Measurements from ENCODE around the gene ZSWIM3. TPM values are rescaled to one million over a fixed set of nuclear protein-coding genes. Genes with fewer than 3 reads are reported as not detected.

The ZSWIM3 gene
- total and polyA plus RNA-seq, 2 of the 13 experiments (the other 11 are each of a cell fraction or from before 2014, with no cell fraction given), result 5.2 to 5.8 TPM

DNA sequence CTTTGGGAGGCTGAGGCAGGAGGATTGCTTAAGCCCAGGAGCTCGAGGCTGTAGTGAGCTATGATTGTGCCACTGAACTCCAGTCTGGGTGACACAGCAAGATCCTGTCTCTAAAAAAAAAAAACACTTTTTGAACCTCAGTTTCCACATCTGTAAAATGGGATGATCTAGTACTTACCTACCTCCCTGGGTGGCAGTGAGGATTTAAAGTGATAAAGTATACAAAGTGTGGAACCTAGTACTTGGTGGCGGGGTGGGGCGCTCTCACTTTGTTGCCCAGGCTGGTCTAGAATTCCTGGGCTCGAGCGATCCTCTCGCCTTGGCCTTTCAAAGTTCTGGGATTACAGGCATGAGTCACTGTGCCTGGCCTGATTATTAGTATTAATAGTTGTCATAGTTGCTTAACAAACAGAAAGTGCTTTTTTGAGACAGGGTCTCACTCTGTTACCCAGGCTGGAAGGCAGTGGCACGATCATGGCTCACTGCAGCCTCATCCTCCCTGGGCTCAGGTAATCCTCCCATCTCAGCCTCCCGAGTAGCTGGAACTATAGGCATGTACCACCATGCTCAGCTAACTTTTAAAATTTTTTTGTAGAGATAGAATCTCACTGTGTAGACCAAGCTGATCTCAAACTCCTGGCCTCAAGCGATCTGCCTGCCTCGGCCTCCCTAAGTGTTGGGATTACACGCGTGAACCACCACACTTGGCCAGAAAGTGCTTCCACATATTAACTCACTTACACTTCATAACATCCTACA is 61.5 kb downstream of the ZSWIM3 start (continued):
- TF ChIP-seq NRL (CRISPR knock-in tag; IDR thresholded peaks at IDR 0.05; ENCODE audit: borderline replicate concordance), result no peak
- TF ChIP-seq ZNF343 (CRISPR knock-in tag; IDR thresholded peaks at IDR 0.05), result no peak
- TF ChIP-seq, protein P1, sequence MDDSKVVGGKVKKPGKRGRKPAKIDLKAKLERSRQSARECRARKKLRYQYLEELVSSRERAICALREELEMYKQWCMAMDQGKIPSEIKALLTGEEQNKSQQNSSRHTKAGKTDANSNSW (CRISPR knock-in tag; IDR thresholded peaks at IDR 0.05; ENCODE audit: borderline replicate concordance), result no peak
- TF ChIP-seq KMT2A (CRISPR knock-in tag; IDR thresholded peaks at IDR 0.05), result no peak
- 0 out of 2 replicates have a peak, but pooled peaks have one; percentile 32 for TF ChIP-seq ARID2 (CRISPR knock-in tag; IDR thresholded peaks at IDR 0.05; ENCODE audit: borderline replicate concordance)
- TF ChIP-seq KDM1A (CRISPR knock-in tag; IDR thresholded peaks at IDR 0.05), result peak; percentile 93
- TF ChIP-seq BORCS8-MEF2B (CRISPR knock-in tag; IDR thresholded peaks at IDR 0.05), result peak; percentile 39; the same call in 1 of the 2 replicates
- TF ChIP-seq, protein P2, sequence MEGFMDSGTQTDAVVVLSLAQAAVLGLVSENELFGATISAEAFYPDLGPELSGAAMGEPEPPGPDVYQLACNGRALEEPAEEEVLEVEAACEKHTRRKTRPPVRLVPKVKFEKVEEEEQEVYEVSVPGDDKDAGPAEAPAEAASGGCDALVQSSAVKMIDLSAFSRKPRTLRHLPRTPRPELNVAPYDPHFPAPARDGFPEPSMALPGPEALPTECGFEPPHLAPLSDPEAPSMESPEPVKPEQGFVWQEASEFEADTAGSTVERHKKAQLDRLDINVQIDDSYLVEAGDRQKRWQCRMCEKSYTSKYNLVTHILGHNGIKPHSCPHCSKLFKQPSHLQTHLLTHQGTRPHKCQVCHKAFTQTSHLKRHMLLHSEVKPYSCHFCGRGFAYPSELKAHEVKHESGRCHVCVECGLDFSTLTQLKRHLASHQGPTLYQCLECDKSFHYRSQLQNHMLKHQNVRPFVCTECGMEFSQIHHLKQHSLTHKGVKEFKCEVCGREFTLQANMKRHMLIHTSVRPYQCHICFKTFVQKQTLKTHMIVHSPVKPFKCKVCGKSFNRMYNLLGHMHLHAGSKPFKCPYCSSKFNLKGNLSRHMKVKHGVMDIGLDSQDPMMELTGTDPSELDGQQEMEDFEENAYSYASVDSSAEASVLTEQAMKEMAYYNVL (CRISPR knock-in tag; IDR thresholded peaks at IDR 0.05; ENCODE audit: borderline replicate concordance), result no peak; the same call in 1 of the 2 replicates
- TF ChIP-seq, protein P3, sequence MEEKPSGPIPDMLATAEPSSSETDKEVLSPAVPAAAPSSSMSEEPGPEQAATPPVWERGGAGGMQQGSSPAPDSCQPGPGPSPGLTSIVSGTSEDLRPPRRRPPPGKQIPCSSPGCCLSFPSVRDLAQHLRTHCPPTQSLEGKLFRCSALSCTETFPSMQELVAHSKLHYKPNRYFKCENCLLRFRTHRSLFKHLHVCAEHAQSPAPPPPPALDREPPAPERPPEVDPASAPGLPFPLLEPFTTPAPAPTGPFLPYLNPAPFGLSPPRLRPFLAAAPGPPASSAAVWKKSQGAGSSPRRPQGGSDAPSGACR (CRISPR knock-in tag; IDR thresholded peaks at IDR 0.05), result 0 out of 2 replicates have a peak, but pooled peaks have one; percentile 6
- TF ChIP-seq, protein P4, sequence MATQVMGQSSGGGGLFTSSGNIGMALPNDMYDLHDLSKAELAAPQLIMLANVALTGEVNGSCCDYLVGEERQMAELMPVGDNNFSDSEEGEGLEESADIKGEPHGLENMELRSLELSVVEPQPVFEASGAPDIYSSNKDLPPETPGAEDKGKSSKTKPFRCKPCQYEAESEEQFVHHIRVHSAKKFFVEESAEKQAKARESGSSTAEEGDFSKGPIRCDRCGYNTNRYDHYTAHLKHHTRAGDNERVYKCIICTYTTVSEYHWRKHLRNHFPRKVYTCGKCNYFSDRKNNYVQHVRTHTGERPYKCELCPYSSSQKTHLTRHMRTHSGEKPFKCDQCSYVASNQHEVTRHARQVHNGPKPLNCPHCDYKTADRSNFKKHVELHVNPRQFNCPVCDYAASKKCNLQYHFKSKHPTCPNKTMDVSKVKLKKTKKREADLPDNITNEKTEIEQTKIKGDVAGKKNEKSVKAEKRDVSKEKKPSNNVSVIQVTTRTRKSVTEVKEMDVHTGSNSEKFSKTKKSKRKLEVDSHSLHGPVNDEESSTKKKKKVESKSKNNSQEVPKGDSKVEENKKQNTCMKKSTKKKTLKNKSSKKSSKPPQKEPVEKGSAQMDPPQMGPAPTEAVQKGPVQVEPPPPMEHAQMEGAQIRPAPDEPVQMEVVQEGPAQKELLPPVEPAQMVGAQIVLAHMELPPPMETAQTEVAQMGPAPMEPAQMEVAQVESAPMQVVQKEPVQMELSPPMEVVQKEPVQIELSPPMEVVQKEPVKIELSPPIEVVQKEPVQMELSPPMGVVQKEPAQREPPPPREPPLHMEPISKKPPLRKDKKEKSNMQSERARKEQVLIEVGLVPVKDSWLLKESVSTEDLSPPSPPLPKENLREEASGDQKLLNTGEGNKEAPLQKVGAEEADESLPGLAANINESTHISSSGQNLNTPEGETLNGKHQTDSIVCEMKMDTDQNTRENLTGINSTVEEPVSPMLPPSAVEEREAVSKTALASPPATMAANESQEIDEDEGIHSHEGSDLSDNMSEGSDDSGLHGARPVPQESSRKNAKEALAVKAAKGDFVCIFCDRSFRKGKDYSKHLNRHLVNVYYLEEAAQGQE (IDR thresholded peaks at IDR 0.05; ENCODE audit: borderline replicate concordance in 1 of 2, low read depth in 1 of 2, low read length in 2 of 2), result no peak
- TF ChIP-seq ZNF788 (CRISPR knock-in tag; IDR thresholded peaks at IDR 0.05; ENCODE audit: borderline replicate concordance), result peak; percentile 4; the same call in 1 of the 2 replicates
- TF ChIP-seq NFIB (CRISPR knock-in tag; IDR thresholded peaks at IDR 0.05; ENCODE audit: borderline replicate concordance), result no peak
- 0 out of 2 replicates have a peak, but pooled peaks have one; percentile 24 for TF ChIP-seq SRY (CRISPR knock-in tag; IDR thresholded peaks at IDR 0.05)
- TF ChIP-seq ZMYM2 (CRISPR knock-in tag; IDR thresholded peaks at IDR 0.05), result peak; percentile 70; the same call in 1 of the 2 replicates
- 0 out of 2 replicates have a peak, but pooled peaks have one; percentile 29 for TF ChIP-seq ZBTB38 (CRISPR knock-in tag; IDR thresholded peaks at IDR 0.05)
- peak; percentile 99 for TF ChIP-seq CHD4 (IDR thresholded peaks at IDR 0.05; ENCODE audit: borderline replicate concordance, low read length)
- TF ChIP-seq, protein P5, sequence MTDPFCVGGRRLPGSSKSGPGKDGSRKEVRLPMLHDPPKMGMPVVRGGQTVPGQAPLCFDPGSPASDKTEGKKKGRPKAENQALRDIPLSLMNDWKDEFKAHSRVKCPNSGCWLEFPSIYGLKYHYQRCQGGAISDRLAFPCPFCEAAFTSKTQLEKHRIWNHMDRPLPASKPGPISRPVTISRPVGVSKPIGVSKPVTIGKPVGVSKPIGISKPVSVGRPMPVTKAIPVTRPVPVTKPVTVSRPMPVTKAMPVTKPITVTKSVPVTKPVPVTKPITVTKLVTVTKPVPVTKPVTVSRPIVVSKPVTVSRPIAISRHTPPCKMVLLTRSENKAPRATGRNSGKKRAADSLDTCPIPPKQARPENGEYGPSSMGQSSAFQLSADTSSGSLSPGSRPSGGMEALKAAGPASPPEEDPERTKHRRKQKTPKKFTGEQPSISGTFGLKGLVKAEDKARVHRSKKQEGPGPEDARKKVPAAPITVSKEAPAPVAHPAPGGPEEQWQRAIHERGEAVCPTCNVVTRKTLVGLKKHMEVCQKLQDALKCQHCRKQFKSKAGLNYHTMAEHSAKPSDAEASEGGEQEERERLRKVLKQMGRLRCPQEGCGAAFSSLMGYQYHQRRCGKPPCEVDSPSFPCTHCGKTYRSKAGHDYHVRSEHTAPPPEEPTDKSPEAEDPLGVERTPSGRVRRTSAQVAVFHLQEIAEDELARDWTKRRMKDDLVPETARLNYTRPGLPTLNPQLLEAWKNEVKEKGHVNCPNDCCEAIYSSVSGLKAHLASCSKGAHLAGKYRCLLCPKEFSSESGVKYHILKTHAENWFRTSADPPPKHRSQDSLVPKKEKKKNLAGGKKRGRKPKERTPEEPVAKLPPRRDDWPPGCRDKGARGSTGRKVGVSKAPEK (CRISPR knock-in tag; IDR thresholded peaks at IDR 0.05; ENCODE audit: borderline replicate concordance), result no peak

Measured in HepG2 (cell line).